Kidney (tissue), 14 donors: ENCODE data around the gene MTPN. TPM values are rescaled to one million over a fixed set of nuclear protein-coding genes. Genes with fewer than 3 reads are reported as not detected.

Experiments
- DNase-seq, 5 donors: peaks; one replicate each; pipeline ENCODE4 v3.0.0-alpha.2; 2013 to 2020
- FAIRE-seq: peaks from 2 replicates; lab custom pipeline; 2012; peaks lifted over from hg19 to GRCh38; lab: Jason Lieb, UNC
- H3K27ac ChIP-seq, 2 donors: one replicate each; pipeline ENCODE4 v1.7.0; 2013; ENCODE audit warnings: low read depth in 2 of 2, low read length in 2 of 2, inconsistent platforms in 1 of 2
- H3K27me3 ChIP-seq: one replicate; pipeline ENCODE4 v1.7.1; 2013; ENCODE audit warnings: low read length, inconsistent platforms; ENCODE audit not compliant: control insufficient read depth, insufficient read depth
- H3K36me3 ChIP-seq, 3 donors: one replicate each; pipeline versions ENCODE4 v1.7.0 to v1.7.1; 2013; ENCODE audit warnings: low read length in 3 of 3, control low read depth in 1 of 3, inconsistent platforms in 1 of 3; ENCODE audit not compliant: insufficient read depth in 3 of 3, control insufficient read depth in 2 of 3
- H3K4me1 ChIP-seq, 3 donors: one replicate each; pipeline versions ENCODE4 v1.7.0 to v1.7.1; 2013; ENCODE audit warnings: low read length in 3 of 3, inconsistent platforms in 1 of 3, low read depth in 1 of 3; ENCODE audit not compliant: control insufficient read depth in 2 of 3, insufficient read depth in 2 of 3
- H3K4me3 ChIP-seq, 3 donors: one replicate each; pipeline versions ENCODE4 v1.7.0 to v1.8.1; 2013; ENCODE audit warnings: low read length in 3 of 3, control low read depth in 1 of 3, inconsistent platforms in 1 of 3
- H3K9ac ChIP-seq, 3 donors: one replicate each; pipeline versions ENCODE4 v1.7.0 to v1.7.1; 2013; ENCODE audit warnings: low read length in 3 of 3, control low read depth in 1 of 3, inconsistent platforms in 1 of 3
- H3K9me3 ChIP-seq, 3 donors: one replicate each; pipeline versions ENCODE4 v1.7.0 to v1.7.1; 2013; ENCODE audit warnings: low read length in 3 of 3, control low read depth in 1 of 3, inconsistent platforms in 1 of 3; ENCODE audit not compliant: control insufficient read depth in 2 of 3, insufficient read depth in 1 of 3
- CTCF ChIP-seq: IDR thresholded peaks from 3 replicates; pipeline ENCODE4 v1.5.1; 2012; ENCODE audit warnings: mild to moderate bottlenecking, moderate library complexity, borderline replicate concordance; ENCODE audit not compliant: insufficient read depth; ENCODE audit errors: extremely low read depth
- intact Hi-C: fragments of 100-400 bp; cut with DNase I; formaldehyde crosslinking; loops from one replicate; pipeline ENCODE4 v1.11.1; 2022
- polyA plus RNA-seq: library from polyadenylated mRNA; stranded (reverse); fragments of 350-450 nt; fragmentation: Illumina TruSeq; extraction: RNeasy Lipid Tissue Mini Kit (QIAGEN cat#74804); gene quantifications from one replicate; pipeline ENCODE4 v1.2.3, GENCODE V29; 2014; ENCODE audit warnings: low read depth, low replicate concordance; ENCODE audit not compliant: insufficient read depth
- total RNA-seq: library from RNA; stranded (reverse); fragmentation: NEBNext Ultra II Directional; extraction: Animal tissue kit (Norgen Biotek cat#: 25700); gene quantifications from one replicate; pipeline ENCODE4 v1.2.1, GENCODE V29; 2021
- donor health status: control.
- donor health status: control.
- donor health status: control.
- donor health status: control.
- donor health status: control.
- donor health status: DM: yes; HTN: yes; CAD: no.
- donor health status: Normal renal cell carcinoma (clear cell type).

The MTPN gene
- total and polyA plus RNA-seq, 2 donors from 2014 or later: 43.1 to 101 TPM

GRCh38 chr7:135938563-135938962 is 38.6 kb downstream of the MTPN start:
- H3K36me3 ChIP-seq: no peaks in the 10 kb centered on the region
- FAIRE-seq (no peak), DNase-seq (no peak)
- intact Hi-C loops: no loop called here
- H3K27me3 ChIP-seq: no peaks in the 10 kb centered on the region
- H3K4me1 ChIP-seq: peaks cover 0 to 3% (median 0%) of the 10 kb centered on the region in 3 donors
- H3K9me3 ChIP-seq: no peaks in the 10 kb centered on the region
- no peak overlapping the region for H3K9ac ChIP-seq
- H3K27ac ChIP-seq: no peak overlapping the region
- H3K4me3 ChIP-seq: no peak overlapping the region
- TF ChIP-seq CTCF: no peak

GRCh38 chr7:135938086-135938485 is 39.1 kb downstream of the MTPN start:
- intact Hi-C loops: no loop called here
- no peak overlapping the region for H3K9ac ChIP-seq
- H3K27me3 ChIP-seq: no peaks in the 10 kb centered on the region
- no peak overlapping the region for H3K4me3 ChIP-seq
- no peak for DNase-seq
- no peak for TF ChIP-seq CTCF
- H3K9me3 ChIP-seq: no peaks in the 10 kb centered on the region
- H3K4me1 ChIP-seq: peaks cover 0 to 3% (median 0%) of the 10 kb centered on the region in 3 donors
- no peak overlapping the region for H3K27ac ChIP-seq
- no peak for FAIRE-seq
- H3K36me3 ChIP-seq: no peaks in the 10 kb centered on the region

DNA sequence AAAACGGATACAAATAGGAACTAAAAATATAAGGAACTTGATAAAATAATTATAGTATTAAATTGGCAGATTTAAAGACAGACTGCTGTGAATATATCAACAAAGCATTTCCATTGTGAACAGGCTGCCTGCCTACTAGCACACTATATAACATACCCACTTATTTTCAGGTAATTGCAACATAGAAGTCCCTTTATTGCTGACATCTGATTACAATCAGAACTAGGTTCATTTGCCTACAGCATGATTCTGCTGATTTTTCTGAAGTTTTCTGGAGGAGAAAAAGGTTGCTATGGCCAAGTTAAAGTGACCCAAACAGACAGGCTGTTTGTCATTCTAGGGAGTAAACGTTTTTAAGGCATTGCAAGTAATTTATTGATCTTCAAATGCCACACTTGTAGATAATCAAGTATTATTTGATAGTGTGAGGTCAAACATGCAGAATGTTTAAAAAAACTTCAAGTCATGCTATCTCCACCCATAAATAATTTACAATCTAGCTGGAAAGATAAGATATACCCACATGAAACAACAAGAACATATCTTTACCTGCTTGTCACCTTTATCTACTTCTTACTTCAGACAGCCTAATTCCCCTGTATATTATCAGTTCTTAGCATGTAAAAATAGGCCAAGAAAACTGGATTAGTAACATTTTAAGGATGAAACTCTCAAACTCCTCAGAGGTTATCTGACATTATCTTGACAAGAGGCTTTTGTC is 40.5 kb downstream of the MTPN start:
- intact Hi-C loops: no loop called here
- Histone ChIP-seq H3K9me3 (no peaks in the 10 kb centered on the region), H3K4me1 (peaks cover 0 to 3% (median 0%) of the 10 kb centered on the region in 3 donors), H3K9ac (no peak overlapping the region), H3K36me3 (no peaks in the 10 kb centered on the region), H3K27ac (no peak overlapping the region), H3K27me3 (no peaks in the 10 kb centered on the region), H3K4me3 (no peak overlapping the region)
- FAIRE-seq (no peak), DNase-seq (no peak)
- no peak for TF ChIP-seq CTCF

- DNase-seq (no peak), FAIRE-seq (no peak)
- H3K27me3 ChIP-seq: no peaks in the 10 kb centered on the region
- H3K9me3 ChIP-seq: no peaks in the 10 kb centered on the region
- no peak overlapping the region for H3K9ac ChIP-seq
- no peak overlapping the region for H3K4me3 ChIP-seq
- TF ChIP-seq CTCF: no peak
- peaks cover 0 to 18% (median 5%) of the 10 kb centered on the region in 3 donors for H3K4me1 ChIP-seq
- intact Hi-C loops: no loop called here
- H3K27ac ChIP-seq: no peak overlapping the region
- H3K36me3 ChIP-seq: no peaks in the 10 kb centered on the region
Measured at GRCh38 chr7:135934651-135935050, 42.5 kb downstream of the MTPN start.
